ENCODE data around the gene MICAL3.

Gene MICAL3

DNA sequence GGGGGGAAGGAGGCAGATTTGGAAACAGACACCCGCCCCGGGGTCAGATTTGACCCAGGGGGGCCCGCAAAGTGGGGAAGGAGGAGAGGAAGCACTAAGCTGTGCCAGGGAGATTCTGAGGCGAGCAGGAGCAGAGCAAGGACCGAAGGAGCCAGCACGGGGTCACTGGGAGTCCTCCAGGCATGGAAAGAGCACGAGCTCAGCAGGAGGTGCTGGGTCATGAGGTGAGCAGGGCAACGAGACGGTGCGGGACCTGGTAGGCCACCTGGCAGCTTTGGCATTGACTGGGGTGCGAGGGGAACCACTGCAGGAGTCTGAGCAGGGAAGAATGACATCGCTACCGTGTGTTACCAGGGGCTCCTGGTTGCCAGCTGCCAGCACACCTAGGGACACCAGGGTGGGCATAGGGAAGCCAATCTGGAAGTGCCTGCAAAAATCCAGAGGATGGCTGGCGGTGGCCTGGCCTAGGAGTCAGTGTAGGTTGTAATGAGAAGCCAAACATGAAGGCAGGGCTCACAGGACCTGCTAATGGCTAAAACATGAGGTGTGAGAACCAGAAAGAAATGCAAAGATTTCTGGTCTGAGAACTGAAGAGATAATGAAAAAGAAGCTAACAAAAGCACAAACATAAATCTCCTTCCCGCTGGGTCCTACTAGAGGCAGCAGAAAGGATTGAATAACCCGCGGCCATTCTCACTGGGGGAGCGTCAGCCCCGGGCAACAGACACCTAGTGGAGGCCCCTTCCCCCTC, 63.5 kb downstream of the MICAL3 start:
- Histone ChIP-seq H3K27me3 (ENCODE audit: insufficient read depth, poor library complexity, severe bottlenecking) (no peaks in the 10 kb centered on the region), H3K27ac (replicated peaks) (no peak overlapping the region), H3K4me3 (replicated peaks; ENCODE audit: insufficient read depth, low read length) (no peak overlapping the region)
- DNase-seq (ENCODE audit: low read depth in 1 of 2, low spot score in 1 of 2) = no peak
- no peak for TF ChIP-seq GABPA (IDR thresholded peaks at IDR 0.05; ENCODE audit: low read depth)
- TF ChIP-seq, protein P1, sequence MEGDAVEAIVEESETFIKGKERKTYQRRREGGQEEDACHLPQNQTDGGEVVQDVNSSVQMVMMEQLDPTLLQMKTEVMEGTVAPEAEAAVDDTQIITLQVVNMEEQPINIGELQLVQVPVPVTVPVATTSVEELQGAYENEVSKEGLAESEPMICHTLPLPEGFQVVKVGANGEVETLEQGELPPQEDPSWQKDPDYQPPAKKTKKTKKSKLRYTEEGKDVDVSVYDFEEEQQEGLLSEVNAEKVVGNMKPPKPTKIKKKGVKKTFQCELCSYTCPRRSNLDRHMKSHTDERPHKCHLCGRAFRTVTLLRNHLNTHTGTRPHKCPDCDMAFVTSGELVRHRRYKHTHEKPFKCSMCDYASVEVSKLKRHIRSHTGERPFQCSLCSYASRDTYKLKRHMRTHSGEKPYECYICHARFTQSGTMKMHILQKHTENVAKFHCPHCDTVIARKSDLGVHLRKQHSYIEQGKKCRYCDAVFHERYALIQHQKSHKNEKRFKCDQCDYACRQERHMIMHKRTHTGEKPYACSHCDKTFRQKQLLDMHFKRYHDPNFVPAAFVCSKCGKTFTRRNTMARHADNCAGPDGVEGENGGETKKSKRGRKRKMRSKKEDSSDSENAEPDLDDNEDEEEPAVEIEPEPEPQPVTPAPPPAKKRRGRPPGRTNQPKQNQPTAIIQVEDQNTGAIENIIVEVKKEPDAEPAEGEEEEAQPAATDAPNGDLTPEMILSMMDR (IDR thresholded peaks at IDR 0.05; ENCODE audit: insufficient read depth, low read length) = no peak
- no peak for TF ChIP-seq REST (IDR thresholded peaks at IDR 0.05; ENCODE audit: insufficient replicate concordance, low read depth)
- no peak for TF ChIP-seq POLR2AphosphoS5 (IDR thresholded peaks at IDR 0.05; ENCODE audit: low read depth)
- TF ChIP-seq SPI1 (IDR thresholded peaks at IDR 0.05; ENCODE audit: borderline replicate concordance, low read depth) = no peak

- Histone ChIP-seq H3K27me3 (ENCODE audit: insufficient read depth, poor library complexity, severe bottlenecking) (no peaks in the 10 kb centered on the region), H3K4me3 (replicated peaks; ENCODE audit: insufficient read depth, low read length) (no peak overlapping the region), H3K27ac (replicated peaks) (no peak overlapping the region)
- TF ChIP-seq GABPA (IDR thresholded peaks at IDR 0.05; ENCODE audit: low read depth) (no peak), SPI1 (IDR thresholded peaks at IDR 0.05; ENCODE audit: borderline replicate concordance, low read depth) (no peak), POLR2AphosphoS5 (IDR thresholded peaks at IDR 0.05; ENCODE audit: low read depth) (no peak), REST (IDR thresholded peaks at IDR 0.05; ENCODE audit: insufficient replicate concordance, low read depth) (no peak)
- TF ChIP-seq, protein P1 (IDR thresholded peaks at IDR 0.05; ENCODE audit: insufficient read depth, low read length) = no peak
- no peak for DNase-seq (ENCODE audit: low read depth in 1 of 2, low spot score in 1 of 2)
Observed at GRCh38 chr22:17960011-17960410, 64.3 kb downstream of the MICAL3 start.

DNA sequence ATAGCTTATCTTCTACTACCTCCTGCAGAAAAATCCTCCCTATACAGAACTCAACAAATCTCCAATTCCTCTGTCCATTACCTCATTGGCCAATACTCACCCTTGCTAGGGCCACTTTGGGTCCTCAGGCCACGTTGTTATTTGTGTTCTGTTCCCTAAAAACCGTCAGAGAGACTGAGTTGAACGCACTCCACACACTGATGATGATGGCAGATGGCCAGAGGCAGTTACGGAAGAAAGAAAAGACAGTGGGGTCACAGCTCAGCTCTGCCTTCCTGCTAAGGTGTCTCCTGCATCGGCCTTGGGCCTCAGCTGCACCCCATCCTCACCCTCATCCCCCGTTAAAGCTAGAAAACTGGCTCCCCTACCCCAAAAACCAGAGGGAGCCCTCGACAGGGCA, 66.2 kb downstream of the MICAL3 start:
- Histone ChIP-seq H3K27ac (replicated peaks) (no peak overlapping the region), H3K27me3 (ENCODE audit: insufficient read depth, poor library complexity, severe bottlenecking) (no peaks in the 10 kb centered on the region), H3K4me3 (replicated peaks; ENCODE audit: insufficient read depth, low read length) (no peak overlapping the region)
- DNase-seq (ENCODE audit: low read depth in 1 of 2, low spot score in 1 of 2) = no peak
- TF ChIP-seq, protein P1 (IDR thresholded peaks at IDR 0.05; ENCODE audit: insufficient read depth, low read length) = no peak
- TF ChIP-seq GABPA (IDR thresholded peaks at IDR 0.05; ENCODE audit: low read depth) (no peak), SPI1 (IDR thresholded peaks at IDR 0.05; ENCODE audit: borderline replicate concordance, low read depth) (no peak), POLR2AphosphoS5 (IDR thresholded peaks at IDR 0.05; ENCODE audit: low read depth) (no peak), REST (IDR thresholded peaks at IDR 0.05; ENCODE audit: insufficient replicate concordance, low read depth) (no peak)
